ENCODE measurements around the gene KLF18.
"Not testable (repeated sequence)": the region's sequence is repeated elsewhere in the genome, so short reads cannot be mapped to it uniquely, and the experiment has no call there.

The KLF18 gene

DNA sequence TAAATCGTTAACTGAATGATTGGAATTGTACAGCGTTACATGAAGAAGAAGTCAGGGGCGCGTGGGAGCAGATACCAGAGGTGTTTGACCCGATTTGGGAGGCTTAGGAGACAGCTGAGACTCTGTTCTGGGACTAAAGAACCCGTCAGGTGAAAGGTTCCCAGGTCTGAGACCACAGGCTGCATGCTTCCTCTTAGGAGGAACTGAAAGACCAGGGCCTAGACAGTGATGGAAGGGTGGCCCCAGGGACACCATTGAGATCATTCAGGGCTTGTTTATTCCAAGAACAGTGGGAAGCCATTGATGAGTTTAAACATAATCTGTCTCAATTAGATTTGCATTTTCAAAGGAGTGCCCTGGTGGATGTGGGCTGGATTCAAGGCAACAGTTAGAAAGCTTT is 21.9 kb downstream of the KLF18 start:
- no peak for DNase-seq (ENCODE audit: low spot score)

- no peak for DNase-seq (ENCODE audit: low spot score)
Observed at GRCh38 chr1:44118682-44119081, 22.7 kb downstream of the KLF18 start, which contains the start of gene KLF17. Gene KLF17, plus strand, starts transcription at chr1:44118821. Its CDS starts 87 bp downstream, at chr1:44118908.

DNA sequence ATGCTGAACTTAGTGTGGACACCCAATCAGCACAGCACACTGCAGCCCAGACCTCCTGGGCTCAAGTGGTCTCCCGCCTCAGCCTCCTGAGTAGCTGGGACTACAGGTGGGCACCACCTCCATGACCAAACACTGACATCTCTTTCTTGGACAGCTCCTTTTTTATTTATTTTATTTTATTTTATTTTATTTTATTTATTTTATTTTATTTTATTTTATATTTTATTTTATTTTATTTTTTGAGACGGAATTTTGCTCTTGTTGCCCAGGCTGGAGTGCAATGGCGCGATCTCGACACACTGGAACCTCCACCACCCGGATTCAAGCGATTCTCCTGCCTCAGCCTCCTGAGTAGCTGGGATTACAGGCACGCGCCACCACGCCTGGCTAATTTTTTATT is 24.2 kb downstream of the KLF18 start:
- not testable (repeated sequence) for DNase-seq (ENCODE audit: low spot score)

- DNase-seq (ENCODE audit: low spot score): no peak
Observed at GRCh38 chr1:44114098-44114497, 27.3 kb downstream of the KLF18 start.

GRCh38 chr1:44113095-44113609 is 28.3 kb downstream of the KLF18 start:
- no peak for DNase-seq (ENCODE audit: low spot score)

- no peak for DNase-seq (ENCODE audit: low spot score)
Observed at GRCh38 chr1:44112486-44112885, 28.9 kb downstream of the KLF18 start.

GRCh38 chr1:44111861-44112260 is 29.6 kb downstream of the KLF18 start:
- DNase-seq (ENCODE audit: low spot score): no peak

DNA sequence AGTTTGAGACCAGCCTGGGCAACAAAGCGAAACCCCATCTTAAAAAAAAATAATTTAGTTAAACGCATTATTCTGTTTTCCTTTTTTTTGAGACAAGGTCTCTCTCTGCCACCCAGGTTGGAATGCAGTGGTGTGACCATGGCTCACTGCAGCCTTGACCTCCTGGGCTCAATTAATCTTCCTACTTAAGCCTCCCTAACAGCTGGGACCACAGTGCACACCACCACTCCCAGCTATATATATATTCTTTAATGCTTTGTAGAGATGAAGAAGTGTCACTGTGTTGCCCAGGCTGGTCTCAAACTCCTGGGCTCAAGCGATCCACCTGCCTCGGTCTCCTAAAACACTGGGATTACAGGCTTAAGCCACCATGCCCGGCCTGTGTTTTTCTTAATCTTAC is 30.5 kb downstream of the KLF18 start:
- DNase-seq (ENCODE audit: low spot score): no peak

GRCh38 chr1:44108971-44109370 is 32.5 kb downstream of the KLF18 start:
- DNase-seq (ENCODE audit: low spot score): no peak

GRCh38 chr1:44108241-44108640 is 33.2 kb downstream of the KLF18 start:
- no peak for DNase-seq (ENCODE audit: low spot score)

GRCh38 chr1:44105810-44106209 is 35.6 kb downstream of the KLF18 start:
- no peak for DNase-seq (ENCODE audit: low spot score)

GRCh38 chr1:44103270-44104131 is 37.9 kb downstream of the KLF18 start:
- no peak for DNase-seq (ENCODE audit: low spot score)

DNA sequence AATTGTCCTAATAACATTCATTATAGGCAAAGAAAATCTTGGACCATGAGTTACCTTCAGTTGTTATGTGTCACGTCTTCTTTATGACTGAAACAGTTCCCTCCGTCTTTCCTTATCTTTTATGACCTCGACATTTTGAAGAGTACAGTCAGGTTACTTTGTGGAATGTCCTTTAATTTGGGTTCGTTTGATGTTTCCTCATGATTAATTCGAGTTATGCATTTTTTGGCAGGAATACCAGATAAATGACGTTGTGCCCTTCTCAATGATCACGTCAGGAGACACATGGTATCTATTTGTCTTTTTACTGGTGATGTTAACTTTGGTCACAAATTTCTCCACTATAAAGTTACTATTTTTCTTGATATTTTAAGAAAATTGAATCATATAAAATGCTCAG is 40.1 kb downstream of the KLF18 start:
- DNase-seq (ENCODE audit: low spot score): no peak

GRCh38 chr1:44100183-44100868 is 41.1 kb downstream of the KLF18 start:
- no peak for DNase-seq (ENCODE audit: low spot score)

GRCh38 chr1:44094047-44094446 is 47.4 kb downstream of the KLF18 start:
- DNase-seq (ENCODE audit: low spot score): no peak

GRCh38 chr1:44090429-44091252 is 50.8 kb downstream of the KLF18 start:
- DNase-seq (ENCODE audit: low spot score): no peak

DNA sequence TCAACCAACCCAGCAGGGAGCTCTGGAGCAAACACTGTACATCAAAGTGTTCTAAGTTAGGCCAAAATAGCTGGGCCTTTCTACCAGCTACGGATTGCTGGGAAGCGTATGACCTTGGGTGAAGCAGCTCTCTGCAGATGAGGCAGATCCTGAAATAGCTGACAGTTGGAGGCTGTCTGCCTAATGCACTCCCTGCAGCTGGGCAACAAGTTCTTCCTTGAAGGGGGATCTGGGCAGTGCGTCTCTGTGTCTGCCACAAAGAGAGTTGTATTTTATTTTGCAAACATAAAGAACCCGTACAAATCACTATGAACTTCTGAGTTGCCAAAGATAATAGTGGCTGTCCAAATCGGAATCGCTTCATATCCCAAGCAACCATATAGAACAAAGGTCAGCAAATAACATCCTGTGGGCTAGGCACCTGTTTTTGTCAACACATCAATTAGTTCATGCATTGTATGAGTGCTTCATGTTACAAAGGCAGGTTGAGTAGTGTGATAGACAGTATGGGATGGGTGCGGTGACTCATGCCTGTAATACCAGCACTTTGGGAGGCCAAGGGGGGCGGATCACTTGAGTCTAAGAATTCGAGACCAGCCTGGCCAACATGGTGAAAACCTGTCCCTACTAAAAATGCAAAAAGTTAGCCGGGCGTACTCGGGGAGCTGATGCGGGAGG is 51.9 kb downstream of the KLF18 start:
- DNase-seq (ENCODE audit: low spot score): no peak

All from HuH-7.5 (cell line).